ENCODE results near the gene FLVCR2. TPM values are rescaled to one million over a fixed set of nuclear protein-coding genes. Genes with fewer than 3 reads are reported as not detected.

The FLVCR2 gene
- total RNA-seq, 1 donor from 2014 or later: 28.6 TPM

DNA sequence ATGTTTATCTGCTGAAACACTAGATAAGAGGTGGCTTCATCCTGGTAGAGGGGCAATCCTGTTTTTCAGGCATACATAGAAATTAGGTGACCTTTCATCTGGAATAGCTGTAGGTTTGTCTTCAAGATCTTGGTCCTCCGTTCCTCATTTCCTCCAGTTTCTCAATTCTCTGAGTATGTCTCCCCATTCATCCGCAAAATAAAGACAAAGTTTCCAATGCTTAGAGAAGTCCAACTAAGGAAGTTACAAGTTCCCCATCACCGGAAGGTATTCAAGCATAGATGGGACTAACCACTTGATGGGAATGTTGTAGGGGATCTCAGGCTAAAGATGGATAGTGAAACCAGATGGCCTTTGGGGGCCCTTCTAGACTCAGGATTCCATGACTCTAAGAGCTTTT is 48.0 kb downstream of the FLVCR2 start:
- intact Hi-C loops (cut with DNase I): no loop called here

DNA sequence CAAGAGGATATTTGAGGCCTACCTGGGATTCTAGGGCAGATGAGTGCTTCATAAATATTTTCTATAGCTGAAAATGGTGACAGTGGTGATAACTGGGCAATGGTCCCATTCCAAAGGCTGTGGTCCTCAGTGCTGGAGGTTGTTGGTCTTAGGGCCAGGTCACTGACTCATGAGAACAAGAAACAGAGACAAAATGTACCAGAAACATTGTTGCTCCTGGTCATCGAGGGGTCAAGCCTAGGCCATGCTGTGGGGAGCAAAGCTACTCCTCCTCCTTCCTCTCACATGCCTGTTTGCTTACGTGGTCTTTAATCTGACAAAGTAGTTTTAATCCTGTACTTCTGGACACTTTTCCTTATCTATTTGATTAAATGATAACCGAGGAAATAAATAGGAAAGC is 48.4 kb downstream of the FLVCR2 start:
- no peaks in the 10 kb centered on the region for H3K9me3 ChIP-seq
- no peaks in the 10 kb centered on the region for H3K4me1 ChIP-seq
- H3K36me3 ChIP-seq: no peaks in the 10 kb centered on the region
- no peak overlapping the region for H3K4me3 ChIP-seq
- ATAC-seq (peak; percentile 82), DNase-seq (no peak)
- TF ChIP-seq, protein P1, sequence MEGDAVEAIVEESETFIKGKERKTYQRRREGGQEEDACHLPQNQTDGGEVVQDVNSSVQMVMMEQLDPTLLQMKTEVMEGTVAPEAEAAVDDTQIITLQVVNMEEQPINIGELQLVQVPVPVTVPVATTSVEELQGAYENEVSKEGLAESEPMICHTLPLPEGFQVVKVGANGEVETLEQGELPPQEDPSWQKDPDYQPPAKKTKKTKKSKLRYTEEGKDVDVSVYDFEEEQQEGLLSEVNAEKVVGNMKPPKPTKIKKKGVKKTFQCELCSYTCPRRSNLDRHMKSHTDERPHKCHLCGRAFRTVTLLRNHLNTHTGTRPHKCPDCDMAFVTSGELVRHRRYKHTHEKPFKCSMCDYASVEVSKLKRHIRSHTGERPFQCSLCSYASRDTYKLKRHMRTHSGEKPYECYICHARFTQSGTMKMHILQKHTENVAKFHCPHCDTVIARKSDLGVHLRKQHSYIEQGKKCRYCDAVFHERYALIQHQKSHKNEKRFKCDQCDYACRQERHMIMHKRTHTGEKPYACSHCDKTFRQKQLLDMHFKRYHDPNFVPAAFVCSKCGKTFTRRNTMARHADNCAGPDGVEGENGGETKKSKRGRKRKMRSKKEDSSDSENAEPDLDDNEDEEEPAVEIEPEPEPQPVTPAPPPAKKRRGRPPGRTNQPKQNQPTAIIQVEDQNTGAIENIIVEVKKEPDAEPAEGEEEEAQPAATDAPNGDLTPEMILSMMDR (IDR thresholded peaks at IDR 0.05): no peak
- intact Hi-C loops (cut with DNase I): no loop called here
- H3K27me3 ChIP-seq: no peaks in the 10 kb centered on the region
- no peak overlapping the region for H3K27ac ChIP-seq

More for the DNA sequence above, 48.0 kb downstream of the FLVCR2 start:
- no peaks in the 10 kb centered on the region for H3K36me3 ChIP-seq
- no peak overlapping the region for H3K4me3 ChIP-seq
- H3K9me3 ChIP-seq: no peaks in the 10 kb centered on the region
- TF ChIP-seq, protein P1 (IDR thresholded peaks at IDR 0.05): no peak
- H3K27ac ChIP-seq: no peak overlapping the region
- no peak for DNase-seq
- no peaks in the 10 kb centered on the region for H3K4me1 ChIP-seq
- no peaks in the 10 kb centered on the region for H3K27me3 ChIP-seq
- peak; percentile 43 for ATAC-seq

DNA sequence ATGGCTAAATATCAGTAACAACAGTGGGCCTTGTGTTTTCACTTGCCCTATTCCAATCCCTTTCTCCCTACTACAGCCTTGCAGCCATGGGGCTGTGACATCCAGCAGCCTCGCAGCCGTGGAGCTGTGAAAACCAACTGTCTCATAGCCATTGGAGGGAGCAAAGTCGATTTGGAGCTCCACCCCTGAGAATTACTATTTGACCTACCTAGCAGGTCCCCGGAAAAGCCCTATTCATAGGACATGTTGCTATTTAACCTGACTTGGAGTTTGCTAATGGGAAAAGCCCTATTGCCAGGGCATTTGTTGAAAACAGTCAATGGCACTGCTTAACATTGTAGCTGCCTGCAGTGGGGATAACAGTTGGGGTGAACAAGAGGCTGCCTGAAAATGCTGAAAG is 49.0 kb downstream of the FLVCR2 start:
- H3K27ac ChIP-seq: no peak overlapping the region

DNA sequence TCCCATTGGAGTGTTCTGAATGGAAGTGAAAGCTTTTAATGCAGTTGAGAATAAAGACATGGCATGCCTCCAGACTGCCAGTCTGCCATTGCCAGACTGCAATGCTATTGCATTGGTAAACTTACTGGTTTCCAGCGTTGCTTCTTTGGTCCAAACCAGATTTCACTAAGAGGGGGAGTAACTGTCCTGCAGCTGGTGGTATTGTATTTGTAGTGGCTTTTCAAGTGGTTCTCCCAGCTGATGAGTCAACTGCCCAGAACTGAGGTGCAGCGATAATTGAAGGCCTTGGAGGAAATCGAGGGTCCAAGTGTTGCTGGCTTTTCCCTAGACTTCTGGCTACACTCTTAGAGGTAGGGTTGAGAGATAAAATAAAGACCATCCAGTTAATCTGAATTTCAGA is 50.4 kb downstream of the FLVCR2 start:
- Histone ChIP-seq H3K27ac (no peak overlapping the region), H3K4me3 (no peak overlapping the region), H3K36me3 (no peaks in the 10 kb centered on the region), H3K27me3 (no peaks in the 10 kb centered on the region), H3K9me3 (no peaks in the 10 kb centered on the region), H3K4me1 (no peaks in the 10 kb centered on the region)
- no peak for ATAC-seq
- intact Hi-C loops (cut with DNase I): no loop called here
- TF ChIP-seq, protein P1 (IDR thresholded peaks at IDR 0.05): no peak
- no peak for DNase-seq

More for the DNA sequence above, 49.0 kb downstream of the FLVCR2 start:
- TF ChIP-seq, protein P1 (IDR thresholded peaks at IDR 0.05): no peak
- no peak for ATAC-seq
- Histone ChIP-seq H3K9me3 (no peaks in the 10 kb centered on the region), H3K4me1 (no peaks in the 10 kb centered on the region), H3K4me3 (no peak overlapping the region), H3K36me3 (no peaks in the 10 kb centered on the region), H3K27me3 (no peaks in the 10 kb centered on the region)
- no peak for DNase-seq
- intact Hi-C loops (cut with DNase I): no loop called here

DNA sequence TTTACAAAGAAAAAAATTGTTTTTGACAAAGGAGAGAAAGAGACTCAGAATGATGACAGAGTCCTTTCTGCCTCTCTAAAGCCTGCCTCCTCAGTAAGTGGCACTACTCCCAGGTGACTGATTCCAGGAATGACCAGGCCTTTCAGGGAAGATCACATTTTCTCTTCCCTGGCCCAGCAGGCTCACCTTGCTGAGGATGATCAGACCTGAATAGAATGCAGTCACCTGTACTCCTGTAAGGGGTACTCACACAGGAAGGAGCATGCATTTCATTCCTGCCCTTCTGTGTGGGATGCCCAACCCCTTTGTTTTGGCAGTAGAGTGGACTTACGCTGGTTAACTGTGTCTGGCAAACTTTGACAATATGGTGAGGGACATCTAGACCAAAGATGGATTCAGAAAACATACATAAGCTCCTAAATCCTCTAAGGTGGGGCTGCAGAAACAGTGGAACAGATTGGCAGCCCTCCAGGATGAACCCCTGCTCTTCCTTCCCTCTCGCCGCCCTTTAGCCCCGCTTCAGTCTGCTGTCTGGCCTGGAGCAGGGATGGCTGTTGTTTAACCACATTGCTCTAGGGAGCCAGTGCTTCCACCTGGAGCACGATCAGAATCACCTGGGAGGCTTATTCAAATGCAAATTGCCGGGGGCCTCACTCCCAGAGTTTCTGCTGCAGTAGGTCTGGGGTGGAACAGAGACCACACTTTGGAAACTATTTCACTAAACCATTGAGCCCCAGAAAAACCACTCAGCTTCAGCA is 52.5 kb downstream of the FLVCR2 start:
- Histone ChIP-seq H3K36me3 (no peaks in the 10 kb centered on the region), H3K4me1 (no peaks in the 10 kb centered on the region), H3K4me3 (no peak overlapping the region), H3K27ac (no peak overlapping the region), H3K27me3 (no peaks in the 10 kb centered on the region), H3K9me3 (no peaks in the 10 kb centered on the region)
- TF ChIP-seq, protein P1 (IDR thresholded peaks at IDR 0.05): no peak
- intact Hi-C loops (cut with DNase I): no loop called here
- ATAC-seq (peak; percentile 19), DNase-seq (no peak)

Data from upper lobe of right lung (tissue), 1 donor.